ENCODE data around the gene MLLT10.

The MLLT10 gene

GRCh38 chr10:21526188-21526859 is 7.7 kb upstream of the MLLT10 start:
- peaks cover 37% of the 10 kb centered on the region for H3K27me3 Mint-ChIP-seq
- no peaks in the 10 kb centered on the region for H3K9me3 Mint-ChIP-seq
- H3K36me3 Mint-ChIP-seq (ENCODE audit: low read depth): no peaks in the 10 kb centered on the region
- DNase-seq: peak; percentile 82
- peak overlapping the region; percentile 94 for H3K27ac Mint-ChIP-seq
- H3K4me1 Mint-ChIP-seq (ENCODE audit: low read depth): peaks cover 41% of the 10 kb centered on the region
- H3K4me3 Mint-ChIP-seq: peak overlapping the region; percentile 79

GRCh38 chr10:21526860-21527597 is 7.0 kb upstream of the MLLT10 start:
- Mint-ChIP-seq H3K36me3 (ENCODE audit: low read depth) (no peaks in the 10 kb centered on the region), H3K4me3 (peak overlapping the region; percentile 79), H3K27ac (peak overlapping the region; percentile 94), H3K4me1 (ENCODE audit: low read depth) (peaks cover 41% of the 10 kb centered on the region), H3K9me3 (no peaks in the 10 kb centered on the region), H3K27me3 (peaks cover 31% of the 10 kb centered on the region)
- peak; percentile 73 for DNase-seq

- no peak for DNase-seq
- Mint-ChIP-seq H3K4me1 (ENCODE audit: low read depth) (peaks cover 43% of the 10 kb centered on the region), H3K4me3 (peak overlapping the region; percentile 70), H3K27me3 (peaks cover 27% of the 10 kb centered on the region), H3K27ac (peak overlapping the region; percentile 38), H3K9me3 (no peaks in the 10 kb centered on the region), H3K36me3 (ENCODE audit: low read depth) (no peaks in the 10 kb centered on the region)
Measured at GRCh38 chr10:21527598-21528235, 6.3 kb upstream of the MLLT10 start.

- no peak for DNase-seq
- Mint-ChIP-seq H3K27ac (peak overlapping the region; percentile 33), H3K4me1 (ENCODE audit: low read depth) (peaks cover 50% of the 10 kb centered on the region), H3K27me3 (peaks cover 20% of the 10 kb centered on the region), H3K36me3 (ENCODE audit: low read depth) (no peaks in the 10 kb centered on the region), H3K9me3 (no peaks in the 10 kb centered on the region), H3K4me3 (no peak overlapping the region)
Measured at GRCh38 chr10:21528236-21529031, 5.6 kb upstream of the MLLT10 start.

- H3K4me1 Mint-ChIP-seq (ENCODE audit: low read depth): peaks cover 53% of the 10 kb centered on the region
- H3K36me3 Mint-ChIP-seq (ENCODE audit: low read depth): peaks cover 3% of the 10 kb centered on the region
- H3K27me3 Mint-ChIP-seq: peaks cover 16% of the 10 kb centered on the region
- H3K4me3 Mint-ChIP-seq: no peak overlapping the region
- H3K27ac Mint-ChIP-seq: no peak overlapping the region
- DNase-seq: no peak
- H3K9me3 Mint-ChIP-seq: no peaks in the 10 kb centered on the region
Measured at GRCh38 chr10:21529032-21529910, 4.8 kb upstream of the MLLT10 start.

- Mint-ChIP-seq H3K27ac (no peak overlapping the region), H3K4me1 (ENCODE audit: low read depth) (peaks cover 47% of the 10 kb centered on the region), H3K4me3 (no peak overlapping the region), H3K9me3 (no peaks in the 10 kb centered on the region), H3K36me3 (ENCODE audit: low read depth) (peaks cover 4% of the 10 kb centered on the region), H3K27me3 (peaks cover 7% of the 10 kb centered on the region)
- DNase-seq: no peak
Measured at GRCh38 chr10:21530168-21530567, 3.9 kb upstream of the MLLT10 start.

GRCh38 chr10:21530641-21531040 is 3.4 kb upstream of the MLLT10 start:
- H3K4me3 Mint-ChIP-seq: no peak overlapping the region
- H3K4me1 Mint-ChIP-seq (ENCODE audit: low read depth): peaks cover 47% of the 10 kb centered on the region
- DNase-seq: no peak
- peaks cover 8% of the 10 kb centered on the region for H3K36me3 Mint-ChIP-seq (ENCODE audit: low read depth)
- no peak overlapping the region for H3K27ac Mint-ChIP-seq
- H3K27me3 Mint-ChIP-seq: peaks cover 6% of the 10 kb centered on the region
- H3K9me3 Mint-ChIP-seq: no peaks in the 10 kb centered on the region

- Mint-ChIP-seq H3K27ac (no peak overlapping the region), H3K4me3 (no peak overlapping the region), H3K9me3 (no peaks in the 10 kb centered on the region), H3K4me1 (ENCODE audit: low read depth) (peaks cover 48% of the 10 kb centered on the region), H3K27me3 (peaks cover 6% of the 10 kb centered on the region), H3K36me3 (ENCODE audit: low read depth) (peaks cover 9% of the 10 kb centered on the region)
- no peak for DNase-seq
Measured at GRCh38 chr10:21531164-21531563, 2.9 kb upstream of the MLLT10 start.

GRCh38 chr10:21532694-21533466 is 1.2 kb upstream of the MLLT10 start:
- Mint-ChIP-seq H3K4me1 (ENCODE audit: low read depth) (peaks cover 42% of the 10 kb centered on the region), H3K4me3 (peak overlapping the region; percentile 83), H3K9me3 (no peaks in the 10 kb centered on the region), H3K36me3 (ENCODE audit: low read depth) (peaks cover 20% of the 10 kb centered on the region), H3K27me3 (peaks cover 5% of the 10 kb centered on the region), H3K27ac (peak overlapping the region; percentile 95)
- no peak for DNase-seq

- Mint-ChIP-seq H3K9me3 (no peaks in the 10 kb centered on the region), H3K27me3 (no peaks in the 10 kb centered on the region), H3K36me3 (ENCODE audit: low read depth) (peaks cover 32% of the 10 kb centered on the region), H3K4me1 (ENCODE audit: low read depth) (peaks cover 33% of the 10 kb centered on the region), H3K27ac (peak overlapping the region; percentile 84), H3K4me3 (peak overlapping the region; percentile 83)
- DNase-seq: no peak
Measured at GRCh38 chr10:21534280-21534586, 201 bp downstream of the MLLT10 start.

- peak; percentile 72 for DNase-seq
- H3K27me3 Mint-ChIP-seq: no peaks in the 10 kb centered on the region
- peaks cover 30% of the 10 kb centered on the region for H3K4me1 Mint-ChIP-seq (ENCODE audit: low read depth)
- H3K27ac Mint-ChIP-seq: peak overlapping the region; percentile 84
- peak overlapping the region; percentile 83 for H3K4me3 Mint-ChIP-seq
- H3K9me3 Mint-ChIP-seq: no peaks in the 10 kb centered on the region
- peaks cover 39% of the 10 kb centered on the region for H3K36me3 Mint-ChIP-seq (ENCODE audit: low read depth)
Measured at GRCh38 chr10:21534604-21535493, 817 bp downstream of the MLLT10 start.

GRCh38 chr10:21535494-21535965 is 1.5 kb downstream of the MLLT10 start:
- DNase-seq: no peak
- peak overlapping the region; percentile 79 for H3K27ac Mint-ChIP-seq
- H3K27me3 Mint-ChIP-seq: no peaks in the 10 kb centered on the region
- H3K4me1 Mint-ChIP-seq (ENCODE audit: low read depth): peaks cover 29% of the 10 kb centered on the region
- peaks cover 44% of the 10 kb centered on the region for H3K36me3 Mint-ChIP-seq (ENCODE audit: low read depth)
- H3K4me3 Mint-ChIP-seq: peak overlapping the region; percentile 80
- no peaks in the 10 kb centered on the region for H3K9me3 Mint-ChIP-seq
